HepG2 (cell line): Measurements from ENCODE around the gene SRF. TPM values are rescaled to one million over a fixed set of nuclear protein-coding genes. Genes with fewer than 3 reads are reported as not detected.

ENCODE experiments used
- EP300 ChIP-seq, 3 experiments: sonication (generic) in 1 of 3; formaldehyde crosslinking in 1 of 3; IDR thresholded peaks; 2 replicates each; pipeline versions ENCODE4 v1.5.1 to v1.6.1; 2011 to 2020; ENCODE audit warnings: low read depth in 2 of 3, low read length in 2 of 3, borderline replicate concordance in 1 of 3, improper control_type of control experiment in 1 of 3, mild to moderate bottlenecking in 1 of 3, missing genetic modification reagents in 1 of 3, moderate library complexity in 1 of 3
- NFAT5 ChIP-seq: sonication (generic); formaldehyde crosslinking; IDR thresholded peaks from 2 replicates; pipeline ENCODE4 v1.4.0; 2020; ENCODE audit warnings: missing genetic modification reagents
- PCBP1 ChIP-seq: fragments of 200-400 bp; formaldehyde crosslinking; IDR thresholded peaks from 2 replicates; pipeline ENCODE4 v1.6.1; 2017; ENCODE audit warnings: mild to moderate bottlenecking, low read depth, low read length, borderline replicate concordance
- PHF20 ChIP-seq: sonication (generic); formaldehyde crosslinking; IDR thresholded peaks from 2 replicates; pipeline ENCODE4 v1.5.0; 2020; ENCODE audit warnings: mild to moderate bottlenecking, missing genetic modification reagents
- RBM22 ChIP-seq: fragments of 200-400 bp; formaldehyde crosslinking; optimal IDR thresholded peaks from 2 replicates; pipeline ENCODE3; 2017; ENCODE audit warnings: mild to moderate bottlenecking, low read length, moderate library complexity
- RBM39 ChIP-seq: fragments of 200-400 bp; formaldehyde crosslinking; IDR thresholded peaks from one replicate; pipeline ENCODE4 v1.6.1; 2018; ENCODE audit warnings: antibody characterized with exemption, mild to moderate bottlenecking, low read depth, low read length; ENCODE audit not compliant: poor library complexity, severe bottlenecking
- RELA ChIP-seq: sonication (generic); formaldehyde crosslinking; IDR thresholded peaks from 2 replicates; pipeline ENCODE4 v1.4.0; 2020; ENCODE audit warnings: missing genetic modification reagents
- SRSF1 ChIP-seq: fragments of 200-400 bp; formaldehyde crosslinking; optimal IDR thresholded peaks from 2 replicates; pipeline ENCODE3; 2017; ENCODE audit warnings: mild to moderate bottlenecking, low read depth, low read length, moderate library complexity
- SRY ChIP-seq: sonication (generic); formaldehyde crosslinking; IDR thresholded peaks from 2 replicates; pipeline ENCODE4 v1.8.0; 2022; ENCODE audit warnings: mild to moderate bottlenecking, missing genetic modification reagents
- ZBTB42 ChIP-seq: sonication (generic); formaldehyde crosslinking; IDR thresholded peaks from 2 replicates; pipeline ENCODE4 v1.5.0; 2020; ENCODE audit warnings: mild to moderate bottlenecking, missing genetic modification reagents
- ZC3H4 ChIP-seq: sonication (generic); formaldehyde crosslinking; IDR thresholded peaks from 2 replicates; pipeline ENCODE4 v1.4.0; 2020; ENCODE audit warnings: missing genetic modification reagents, borderline replicate concordance
- ZKSCAN8 ChIP-seq: IDR thresholded peaks from 2 replicates; pipeline ENCODE4 v1.6.1; 2016; ENCODE audit warnings: borderline replicate concordance, missing genetic modification reagents, missing compliant biosample characterization
- ZNF20 ChIP-seq: sonication (generic); formaldehyde crosslinking; IDR thresholded peaks from 2 replicates; pipeline ENCODE4 v1.4.0; 2020; ENCODE audit warnings: mild to moderate bottlenecking, moderate library complexity, missing genetic modification reagents
- ZNF446 ChIP-seq: sonication (generic); formaldehyde crosslinking; IDR thresholded peaks from 2 replicates; pipeline ENCODE4 v1.5.0; 2020; ENCODE audit warnings: mild to moderate bottlenecking, missing genetic modification reagents
- ZNF589 ChIP-seq: sonication (generic); formaldehyde crosslinking; conservative IDR thresholded peaks from 2 replicates; pipeline ENCODE4 v1.8.0; 2022; ENCODE audit warnings: mild to moderate bottlenecking, moderate library complexity, missing genetic modification reagents
- ZNF775 ChIP-seq: sonication (generic); formaldehyde crosslinking; IDR thresholded peaks from 2 replicates; pipeline ENCODE4 v1.4.0; 2020; ENCODE audit warnings: missing genetic modification reagents, mild to moderate bottlenecking, moderate library complexity, borderline replicate concordance
- ZNF777 ChIP-seq: sonication (generic); formaldehyde crosslinking; IDR thresholded peaks from 2 replicates; pipeline ENCODE4 v1.4.0; 2020; ENCODE audit warnings: missing genetic modification reagents
- polyA plus RNA-seq, 8 experiments: library from polyadenylated mRNA; depleted of rRNA in 3 of 8; stranded (reverse) in 7 of 8; unstranded in 1 of 8; fragments of >200 nt; fragmentation: Illumina TruSeq in 4 of 8; extraction: Trizol in 4 of 8; gene quantifications; 2 replicates each; pipeline versions ENCODE4 v1.2.1 to v1.2.3, GENCODE V29; 2011 to 2016; ENCODE audit warnings: low read depth in 4 of 8, missing spikeins in 1 of 8, mixed read lengths in 1 of 8; ENCODE audit not compliant: insufficient read depth in 1 of 8
- total RNA-seq, 5 experiments: library from RNA; depleted of rRNA; stranded (reverse); fragments of >200 nt; fragmentation: Illumina TruSeq; extraction: Trizol; gene quantifications; 2 replicates each; pipeline ENCODE4 v1.2.3, GENCODE V29; 2016; ENCODE audit warnings: low read depth in 1 of 5
- TF ChIP-seq, protein P1 (sequence below): sonication (generic); formaldehyde crosslinking; IDR thresholded peaks from 2 replicates; pipeline ENCODE4 v1.5.1; 2020; ENCODE audit warnings: missing genetic modification reagents, mild to moderate bottlenecking, borderline replicate concordance
- TF ChIP-seq, protein P2 (sequence below): sonication (generic); formaldehyde crosslinking; IDR thresholded peaks from 2 replicates; pipeline ENCODE4 v1.8.1; 2023; ENCODE audit warnings: mild to moderate bottlenecking, missing genetic modification reagents, borderline replicate concordance
- TF ChIP-seq, protein P3 (sequence below): IDR thresholded peaks from 2 replicates; pipeline ENCODE4 v1.6.1; 2016; ENCODE audit warnings: mild to moderate bottlenecking

The SRF gene
- total and polyA plus RNA-seq, 2 of the 13 experiments (the other 11 are each of a cell fraction or from before 2014, with no cell fraction given) = 25.5 to 44.1 TPM

DNA sequence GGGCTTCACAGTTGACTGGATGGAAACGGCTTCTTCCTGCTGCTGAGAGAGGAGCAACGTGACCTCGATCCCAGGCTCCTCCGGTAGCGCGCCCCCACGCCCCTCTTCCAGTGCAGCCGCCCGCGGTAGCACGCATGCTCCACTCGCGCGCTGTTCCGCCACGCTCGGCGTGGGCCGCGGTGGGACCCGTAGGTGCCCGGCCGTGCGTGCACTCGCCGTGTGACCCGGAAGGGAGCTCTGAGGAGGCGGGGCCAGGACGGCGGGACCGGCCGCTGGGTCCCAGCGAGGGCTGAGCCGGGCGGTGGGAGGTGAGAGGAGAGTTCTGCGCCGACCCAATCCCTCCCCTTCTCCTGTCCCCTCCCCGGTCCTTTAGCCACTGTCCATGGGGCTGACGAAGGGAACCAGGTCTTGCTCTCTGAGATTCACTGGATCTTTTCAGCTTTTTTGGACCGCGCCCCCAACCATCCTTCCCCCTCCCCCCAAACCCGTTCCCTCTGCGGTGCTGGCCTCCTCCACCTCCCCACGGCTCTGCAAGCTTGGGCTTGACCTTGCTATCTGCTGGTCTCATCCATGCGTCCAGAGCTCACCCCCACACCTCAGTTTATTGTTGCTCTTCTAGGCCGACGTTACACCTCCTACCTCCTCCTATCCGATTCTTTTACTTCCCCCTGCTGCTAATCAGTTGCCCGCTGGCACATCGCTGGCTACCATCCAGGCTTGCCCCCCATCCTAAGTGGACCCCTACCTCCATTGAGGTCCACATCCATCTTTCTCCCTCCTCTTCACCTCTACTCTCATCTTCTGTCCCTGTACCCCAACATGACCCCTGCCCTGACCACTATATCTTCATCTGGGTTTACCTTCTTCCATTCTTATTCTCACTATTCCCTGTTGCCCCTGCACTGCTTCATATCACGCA, 11.1 kb downstream of the SRF start, which contains the start of gene CUL9 (continued):
- TF ChIP-seq RBM39 (peak; percentile 86), ZBTB42 (CRISPR knock-in tag) (no peak), ZKSCAN8 (CRISPR knock-in tag) (peak; percentile 75; the same call in 1 of the 2 replicates), ZNF589 (peak; percentile 80; the same call in 1 of the 2 replicates), ZNF775 (peak; percentile 68; the same call in 1 of the 2 replicates), NFAT5 (CRISPR knock-in tag) (no peak; the same call in 1 of the 2 replicates), RBM22 (no peak), ZNF20 (CRISPR knock-in tag) (no peak), PCBP1 (0 out of 2 replicates have a peak, but pooled peaks have one; percentile 75), EP300 (IDR thresholded peaks at IDR 0.05; ENCODE audit: low read depth in 2 of 2, low read length in 2 of 2) (peak in 1 of 2 experiments; percentile 23; a peak in 1 of 4 replicates), EP300 (CRISPR knock-in tag; IDR thresholded peaks at IDR 0.05; ENCODE audit: borderline replicate concordance) (peak; percentile 59), ZC3H4 (CRISPR knock-in tag) (no peak), ZNF446 (no peak), ZNF777 (CRISPR knock-in tag) (no peak), PHF20 (CRISPR knock-in tag) (peak; percentile 97), SRY (CRISPR knock-in tag) (peak; percentile 81; the same call in 1 of the 2 replicates), RELA (CRISPR knock-in tag) (peak; percentile 78; the same call in 1 of the 2 replicates), SRSF1 (peak; percentile 28)
- TF ChIP-seq, protein P1, sequence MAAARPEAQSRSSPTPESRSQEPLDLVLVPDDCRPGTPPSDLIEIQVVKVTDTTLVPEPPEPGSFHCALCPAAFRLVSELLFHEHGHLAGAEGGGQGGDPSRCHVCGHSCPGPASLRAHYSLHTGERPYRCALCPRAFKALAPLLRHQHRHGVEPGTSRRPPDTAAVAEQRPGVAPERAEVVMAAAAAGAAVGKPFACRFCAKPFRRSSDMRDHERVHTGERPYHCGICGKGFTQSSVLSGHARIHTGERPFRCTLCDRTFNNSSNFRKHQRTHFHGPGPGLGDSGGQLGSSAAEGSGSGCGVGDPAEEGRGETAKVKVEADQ (CRISPR knock-in tag) = 0 out of 2 replicates have a peak, but pooled peaks have one; percentile 35
- TF ChIP-seq, protein P2, sequence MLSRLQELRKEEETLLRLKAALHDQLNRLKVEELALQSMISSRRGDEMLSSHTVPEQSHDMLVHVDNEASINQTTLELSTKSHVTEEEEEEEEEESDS = peak; percentile 65; the same call in 1 of the 2 replicates
- TF ChIP-seq, protein P3, sequence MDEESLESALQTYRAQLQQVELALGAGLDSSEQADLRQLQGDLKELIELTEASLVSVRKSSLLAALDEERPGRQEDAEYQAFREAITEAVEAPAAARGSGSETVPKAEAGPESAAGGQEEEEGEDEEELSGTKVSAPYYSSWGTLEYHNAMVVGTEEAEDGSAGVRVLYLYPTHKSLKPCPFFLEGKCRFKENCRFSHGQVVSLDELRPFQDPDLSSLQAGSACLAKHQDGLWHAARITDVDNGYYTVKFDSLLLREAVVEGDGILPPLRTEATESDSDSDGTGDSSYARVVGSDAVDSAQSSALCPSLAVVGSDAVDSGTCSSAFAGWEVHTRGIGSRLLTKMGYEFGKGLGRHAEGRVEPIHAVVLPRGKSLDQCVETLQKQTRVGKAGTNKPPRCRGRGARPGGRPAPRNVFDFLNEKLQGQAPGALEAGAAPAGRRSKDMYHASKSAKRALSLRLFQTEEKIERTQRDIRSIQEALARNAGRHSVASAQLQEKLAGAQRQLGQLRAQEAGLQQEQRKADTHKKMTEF = peak; percentile 96
